Measurements from ENCODE around the gene FLNC.

The FLNC gene

GRCh38 chr7:128879461-128879938 lies 49.3 kb downstream of the FLNC start:
- DNase-seq (ENCODE audit: extremely low spot score): no peak
- ChIA-PET CTCF (interaction anchor here (0.8 to 5.7 kb wide), 9 partner anchors 9 to 453 kb away, joined by 3 to 75 read pairs (median 5); partner anchors contain the start of gene ATP6V1F), POLR2A (no interaction called here)
- no peak for TF ChIP-seq CTCF (IDR thresholded peaks at IDR 0.05; ENCODE audit: control extremely low read depth, extremely low read depth, low read depth, missing control alignments)

- POLR2A ChIA-PET: interaction anchor here (0.6 kb wide), 1 partner anchor 12 kb away, joined by 3 read pairs; no protein-coding TSS in a partner anchor
- DNase-seq (ENCODE audit: extremely low spot score): no peak
- CTCF ChIA-PET: interaction anchor here (0.8 to 5.7 kb wide), 17 partner anchors 10 to 454 kb away, joined by 3 to 75 read pairs (median 4); partner anchors contain the start of gene ATP6V1F
- peak; percentile 71 for TF ChIP-seq CTCF (IDR thresholded peaks at IDR 0.05; ENCODE audit: control extremely low read depth, extremely low read depth, low read depth, missing control alignments)
These were observed 49.9 kb downstream of the FLNC start for GRCh38 chr7:128879939-128880746.

GRCh38 chr7:128880791-128881457 lies 50.7 kb downstream of the FLNC start:
- TF ChIP-seq CTCF (IDR thresholded peaks at IDR 0.05; ENCODE audit: control extremely low read depth, extremely low read depth, low read depth, missing control alignments): no peak
- POLR2A ChIA-PET: interaction anchor here (0.6 kb wide), 1 partner anchor 11 kb away, joined by 3 read pairs; no protein-coding TSS in a partner anchor
- no peak for DNase-seq (ENCODE audit: extremely low spot score)
- CTCF ChIA-PET: interaction anchor here (0.7 to 5.7 kb wide), 14 partner anchors 11 to 455 kb away, joined by 3 to 75 read pairs (median 4); partner anchors contain the start of gene ATP6V1F

- no peak for DNase-seq (ENCODE audit: extremely low spot score)
- no peak for TF ChIP-seq CTCF (IDR thresholded peaks at IDR 0.05; ENCODE audit: control extremely low read depth, extremely low read depth, low read depth, missing control alignments)
- ChIA-PET POLR2A (no interaction called here), CTCF (interaction anchor here (0.7 to 5.7 kb wide), 16 partner anchors 11 to 456 kb away, joined by 3 to 75 read pairs (median 7); partner anchors contain the start of gene ATP6V1F)
These were observed 51.4 kb downstream of the FLNC start for GRCh38 chr7:128881458-128882125.

GRCh38 chr7:128882134-128882533 lies 51.9 kb downstream of the FLNC start:
- no peak for TF ChIP-seq CTCF (IDR thresholded peaks at IDR 0.05; ENCODE audit: control extremely low read depth, extremely low read depth, low read depth, missing control alignments)
- POLR2A ChIA-PET: no interaction called here
- CTCF ChIA-PET: interaction anchor here (1.1 to 5.7 kb wide), 19 partner anchors 12 to 456 kb away, joined by 3 to 75 read pairs (median 9); partner anchors contain the start of genes ATP6V1F, CALU and METTL2B
- no peak for DNase-seq (ENCODE audit: extremely low spot score)

All from GM10248 (cell line).